ENCODE results near the gene ENHO. TPM values are rescaled to one million over a fixed set of nuclear protein-coding genes. Genes with fewer than 3 reads are reported as not detected.

Gene ENHO
- total RNA-seq, 1 donor from 2014 or later: 0.86 TPM

GRCh38 chr9:34568774-34569173 lies 46.0 kb upstream of the ENHO start:
- H3K27me3 Mint-ChIP-seq (ENCODE audit: unreplicated experiment): peaks cover 33% of the 10 kb centered on the region
- no peak for DNase-seq (ENCODE audit: extremely low spot score, unreplicated experiment)
- no peaks in the 10 kb centered on the region for H3K4me1 Mint-ChIP-seq (ENCODE audit: unreplicated experiment)
- H3K27ac Mint-ChIP-seq (ENCODE audit: unreplicated experiment): no peak overlapping the region
- TF ChIP-seq CTCF (IDR thresholded peaks at IDR 0.05): no peak
- H3K9me3 Mint-ChIP-seq (ENCODE audit: unreplicated experiment): no peaks in the 10 kb centered on the region
- no peak overlapping the region for H3K4me3 Mint-ChIP-seq (ENCODE audit: unreplicated experiment)
- no peaks in the 10 kb centered on the region for H3K36me3 Mint-ChIP-seq (ENCODE audit: unreplicated experiment)

- Mint-ChIP-seq H3K4me3 (ENCODE audit: unreplicated experiment) (no peak overlapping the region), H3K9me3 (ENCODE audit: unreplicated experiment) (no peaks in the 10 kb centered on the region), H3K4me1 (ENCODE audit: unreplicated experiment) (no peaks in the 10 kb centered on the region), H3K27ac (ENCODE audit: unreplicated experiment) (no peak overlapping the region), H3K27me3 (ENCODE audit: unreplicated experiment) (peaks cover 37% of the 10 kb centered on the region), H3K36me3 (ENCODE audit: unreplicated experiment) (no peaks in the 10 kb centered on the region)
- DNase-seq (ENCODE audit: extremely low spot score, unreplicated experiment): no peak
- TF ChIP-seq CTCF (IDR thresholded peaks at IDR 0.05): no peak
Measured at GRCh38 chr9:34568133-34568532, 45.3 kb upstream of the ENHO start.

- H3K4me3 Mint-ChIP-seq (ENCODE audit: unreplicated experiment): no peak overlapping the region
- H3K27ac Mint-ChIP-seq (ENCODE audit: unreplicated experiment): no peak overlapping the region
- peaks cover 5% of the 10 kb centered on the region for H3K9me3 Mint-ChIP-seq (ENCODE audit: unreplicated experiment)
- no peak for DNase-seq (ENCODE audit: extremely low spot score, unreplicated experiment)
- H3K4me1 Mint-ChIP-seq (ENCODE audit: unreplicated experiment): no peaks in the 10 kb centered on the region
- H3K36me3 Mint-ChIP-seq (ENCODE audit: unreplicated experiment): peaks cover 4% of the 10 kb centered on the region
- TF ChIP-seq CTCF (IDR thresholded peaks at IDR 0.05): no peak
- H3K27me3 Mint-ChIP-seq (ENCODE audit: unreplicated experiment): peaks cover 42% of the 10 kb centered on the region
Measured at GRCh38 chr9:34566972-34567371, 44.2 kb upstream of the ENHO start.

DNA sequence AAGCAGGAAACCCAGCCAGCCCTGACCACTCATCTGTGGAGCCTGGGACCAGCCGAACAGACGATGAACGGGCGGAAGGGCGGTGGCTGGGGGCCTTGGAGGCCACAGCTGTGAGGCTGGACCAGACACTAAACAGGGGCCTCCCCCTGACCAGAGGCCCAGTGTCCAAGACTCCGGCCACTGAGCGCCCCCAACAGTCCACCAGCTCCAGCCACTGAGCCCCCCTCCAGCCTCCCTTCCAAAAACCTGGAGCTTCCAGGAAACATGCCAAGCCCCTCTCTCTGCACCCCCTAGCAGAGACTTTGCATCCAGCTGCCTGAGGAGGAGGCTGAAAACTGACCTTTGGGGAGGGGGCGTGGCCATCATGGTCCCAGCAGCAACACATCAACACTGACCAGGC lies 43.5 kb upstream of the ENHO start:
- peaks cover 4% of the 10 kb centered on the region for H3K36me3 Mint-ChIP-seq (ENCODE audit: unreplicated experiment)
- no peak for TF ChIP-seq CTCF (IDR thresholded peaks at IDR 0.05)
- no peak overlapping the region for H3K27ac Mint-ChIP-seq (ENCODE audit: unreplicated experiment)
- H3K9me3 Mint-ChIP-seq (ENCODE audit: unreplicated experiment): peaks cover 5% of the 10 kb centered on the region
- H3K4me1 Mint-ChIP-seq (ENCODE audit: unreplicated experiment): no peaks in the 10 kb centered on the region
- H3K27me3 Mint-ChIP-seq (ENCODE audit: unreplicated experiment): peaks cover 42% of the 10 kb centered on the region
- no peak overlapping the region for H3K4me3 Mint-ChIP-seq (ENCODE audit: unreplicated experiment)
- no peak for DNase-seq (ENCODE audit: extremely low spot score, unreplicated experiment)

DNA sequence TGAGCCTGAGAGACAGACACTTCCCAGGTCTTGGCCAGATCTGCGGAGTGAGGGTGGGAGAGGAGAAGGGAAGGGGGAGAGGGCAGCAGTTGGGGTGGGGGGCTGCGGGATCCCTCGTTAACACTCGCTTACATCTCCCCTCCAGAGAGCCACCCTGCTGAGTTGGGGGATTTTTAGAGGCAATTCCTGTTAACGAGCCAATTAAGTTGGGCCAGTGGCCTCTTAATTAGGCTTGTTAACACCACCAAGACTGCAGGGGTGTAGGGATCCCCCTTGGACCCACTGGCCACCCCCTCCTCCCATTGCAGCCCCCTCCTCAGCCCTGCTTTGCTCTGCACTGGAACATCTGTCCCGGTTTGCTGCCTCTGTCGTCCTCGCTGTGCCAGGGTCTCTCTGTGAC lies 43.1 kb upstream of the ENHO start:
- no peak for DNase-seq (ENCODE audit: extremely low spot score, unreplicated experiment)

More for the DNA sequence above, 43.1 kb upstream of the ENHO start:
- peaks cover 1% of the 10 kb centered on the region for H3K4me1 Mint-ChIP-seq (ENCODE audit: unreplicated experiment)
- no peak for TF ChIP-seq CTCF (IDR thresholded peaks at IDR 0.05)
- peaks cover 4% of the 10 kb centered on the region for H3K36me3 Mint-ChIP-seq (ENCODE audit: unreplicated experiment)
- peaks cover 5% of the 10 kb centered on the region for H3K9me3 Mint-ChIP-seq (ENCODE audit: unreplicated experiment)
- H3K4me3 Mint-ChIP-seq (ENCODE audit: unreplicated experiment): no peak overlapping the region
- H3K27ac Mint-ChIP-seq (ENCODE audit: unreplicated experiment): no peak overlapping the region
- H3K27me3 Mint-ChIP-seq (ENCODE audit: unreplicated experiment): peaks cover 42% of the 10 kb centered on the region
